SK-N-SH (cell line): ENCODE results near the gene CCL28. TPM values are rescaled to one million over a fixed set of nuclear protein-coding genes. Genes with fewer than 3 reads are reported as not detected.

Experiments
- CTCF ChIA-PET: fragments of 300-600, 350-600 bp; formaldehyde crosslinking; extraction: SDS; loops from one replicate; lab custom pipeline; 2021; lab: Yijun Ruan, JAX
- POLR2A ChIA-PET: fragments of 350-600 bp; sonication (Branson Sonifier 250); formaldehyde crosslinking; extraction: SDS; loops from one replicate; lab custom pipeline; 2020; ENCODE audit warnings: antibody characterized with exemption, inconsistent platforms; lab: Yijun Ruan, JAX
- DNase-seq: peaks from one replicate; pipeline ENCODE4 v3.0.0; 2012
- H2AFZ ChIP-seq: fragments of 200-600 bp; sonication (generic); 2 replicates; pipeline ENCODE4 v1.8.1; 2016; ENCODE audit warnings: antibody characterized with exemption, mild to moderate bottlenecking, low read depth
- H3F3A ChIP-seq: fragments of 200-600 bp; sonication (generic); replicated peaks from 2 replicates; pipeline ENCODE3; 2016; ENCODE audit warnings: antibody characterized with exemption, mild to moderate bottlenecking; ENCODE audit not compliant: insufficient read depth
- H3K27ac ChIP-seq, 2 experiments: fragments of 200-500 bp in 1 of 2; fragments of 200-600 bp in 1 of 2; sonication (Bioruptor generic) in 1 of 2; sonication (generic), shearing (Covaris generic) in 1 of 2; 2 replicates each; pipeline versions ENCODE4 v1.5.1 to v1.6.1; 2014 to 2016; ENCODE audit warnings: low read depth in 2 of 2, inconsistent platforms in 1 of 2, low read length in 1 of 2, mild to moderate bottlenecking in 1 of 2, mixed read lengths in 1 of 2
- H3K27me3 ChIP-seq: fragments of 200-600 bp; sonication (generic), shearing (Covaris generic); 2 replicates; pipeline ENCODE4 v1.6.1; 2016; ENCODE audit warnings: mixed run types; ENCODE audit not compliant: insufficient read depth
- H3K36me3 ChIP-seq, 2 experiments: fragments of 200-500 bp in 1 of 2; fragments of 200-600 bp in 1 of 2; sonication (Bioruptor generic) in 1 of 2; sonication (generic) in 1 of 2; replicated peaks in 1 of 2; 2 replicates each; pipeline versions ENCODE3 to v1.5.1; 2014 to 2016; ENCODE audit warnings: low read length in 1 of 2, mild to moderate bottlenecking in 1 of 2; ENCODE audit not compliant: insufficient read depth in 2 of 2, control insufficient read depth in 1 of 2
- H3K4me1 ChIP-seq, 2 experiments: fragments of 200-500 bp in 1 of 2; fragments of 200-600 bp in 1 of 2; sonication (Bioruptor generic) in 1 of 2; sonication (generic), shearing (Covaris generic) in 1 of 2; 2 replicates each; pipeline versions ENCODE4 v1.5.1 to v1.6.1; 2014 to 2016; ENCODE audit warnings: low read depth in 1 of 2, low read length in 1 of 2, mixed run types in 1 of 2; ENCODE audit not compliant: insufficient read depth in 2 of 2, control insufficient read depth in 1 of 2
- H3K4me2 ChIP-seq: fragments of 200-600 bp; sonication (generic), shearing (Covaris generic); 2 replicates; pipeline ENCODE4 v1.6.1; 2017; ENCODE audit warnings: mixed run types
- H3K4me3 ChIP-seq, 2 experiments: fragments of 200-500 bp in 1 of 2; fragments of 200-600 bp in 1 of 2; sonication (Bioruptor generic) in 1 of 2; sonication (generic), shearing (Covaris generic) in 1 of 2; 2 replicates each; pipeline versions ENCODE4 v1.5.1 to v1.8.1; 2014 to 2016; ENCODE audit warnings: low read depth in 2 of 2, inconsistent platforms in 1 of 2, low read length in 1 of 2, mild to moderate bottlenecking in 1 of 2, mixed read lengths in 1 of 2, moderate library complexity in 1 of 2
- H3K79me2 ChIP-seq: fragments of 200-600 bp; sonication (generic); 2 replicates; pipeline ENCODE4 v1.8.1; 2017; ENCODE audit warnings: mild to moderate bottlenecking; ENCODE audit not compliant: insufficient read depth
- H3K9ac ChIP-seq: fragments of 200-600 bp; sonication (generic); 2 replicates; pipeline ENCODE4 v1.6.1; 2017; ENCODE audit warnings: mixed run types
- H3K9me2 ChIP-seq: fragments of 200-600 bp; sonication (generic); 2 replicates; pipeline ENCODE4 v1.6.1; 2017; ENCODE audit warnings: mixed run types
- H3K9me3 ChIP-seq: fragments of 200-600 bp; sonication (generic); 2 replicates; pipeline ENCODE4 v1.6.1; 2017; ENCODE audit warnings: mixed run types, mild to moderate bottlenecking, moderate library complexity
- H4K20me1 ChIP-seq: fragments of 200-600 bp; sonication (generic); 2 replicates; pipeline ENCODE4 v1.6.1; 2017; ENCODE audit warnings: mild to moderate bottlenecking, mixed run types; ENCODE audit not compliant: insufficient read depth
- CHD2 ChIP-seq: fragments of 150-350 bp; IDR thresholded peaks from 2 replicates; pipeline ENCODE4 v1.6.1; 2018; ENCODE audit warnings: low read length; ENCODE audit not compliant: partially characterized antibody
- ELF1 ChIP-seq: IDR thresholded peaks from 2 replicates; pipeline ENCODE4 v1.4.0; 2012
- FOSL2 ChIP-seq: IDR thresholded peaks from 2 replicates; pipeline ENCODE4 v1.4.0; 2012; ENCODE audit warnings: low read depth, mild to moderate bottlenecking, moderate library complexity, borderline replicate concordance
- FOXM1 ChIP-seq: IDR thresholded peaks from 2 replicates; pipeline ENCODE4 v1.4.0; 2012; ENCODE audit warnings: low read depth, mild to moderate bottlenecking
- JUND ChIP-seq: IDR thresholded peaks from 2 replicates; pipeline ENCODE4 v1.4.0; 2012
- MEF2A ChIP-seq: IDR thresholded peaks from 2 replicates; pipeline ENCODE4 v1.4.0; 2012; ENCODE audit warnings: low read depth, borderline replicate concordance
- MXI1 ChIP-seq: IDR thresholded peaks from 2 replicates; pipeline ENCODE4 v1.6.1; 2012; ENCODE audit warnings: mild to moderate bottlenecking, low read depth, low read length, improper control_type of control experiment
- POLR2AphosphoS5 ChIP-seq: IDR thresholded peaks from 2 replicates; pipeline ENCODE4 v1.6.1; 2012; ENCODE audit warnings: low read depth, low read length
- RCOR1 ChIP-seq: fragments of 150-350 bp; IDR thresholded peaks from 2 replicates; pipeline ENCODE4 v1.6.1; 2017; ENCODE audit warnings: antibody characterized with exemption, low read length
- SIN3A ChIP-seq: IDR thresholded peaks from 2 replicates; pipeline ENCODE4 v1.6.1; 2012; ENCODE audit warnings: low read depth, mild to moderate bottlenecking, low read length, moderate library complexity, borderline replicate concordance
- SMC3 ChIP-seq: IDR thresholded peaks from 2 replicates; pipeline ENCODE4 v1.6.1; 2012; ENCODE audit warnings: low read depth, low read length, improper control_type of control experiment
- TAF1 ChIP-seq: IDR thresholded peaks from 2 replicates; pipeline ENCODE4 v1.6.1; 2012; ENCODE audit warnings: low read depth, mild to moderate bottlenecking, low read length, moderate library complexity, borderline replicate concordance
- TCF12 ChIP-seq: IDR thresholded peaks from 2 replicates; pipeline ENCODE4 v1.4.0; 2012
- YY1 ChIP-seq: IDR thresholded peaks from 2 replicates; pipeline ENCODE4 v1.4.0; 2012; ENCODE audit warnings: low read depth, mild to moderate bottlenecking
- WGBS: methylation state at CpG from one replicate; pipeline ENCODE4 v1.1.6; 2017; ENCODE audit warnings: low lambda C conversion rate; 5-methylcytosine and 5-hydroxymethylcytosine counted together
- polyA plus RNA-seq, 3 experiments: library from polyadenylated mRNA; depleted of rRNA; stranded (reverse); fragments of >200 nt; gene quantifications; 2 replicates each; pipeline ENCODE4 v1.2.3, GENCODE V29; 2012
- TF ChIP-seq, protein P1 (sequence below): IDR thresholded peaks from 2 replicates; pipeline ENCODE4 v1.4.0; 2012; ENCODE audit warnings: low read depth
- TF ChIP-seq, protein P2 (sequence below): fragments of 150-350 bp; IDR thresholded peaks from 2 replicates; pipeline ENCODE4 v1.6.1; 2017; ENCODE audit warnings: antibody characterized with exemption, low read length, low read depth, borderline replicate concordance
- TF ChIP-seq, protein P3 (sequence below): IDR thresholded peaks from 2 replicates; pipeline ENCODE4 v1.6.1; 2012; ENCODE audit warnings: mild to moderate bottlenecking, low read depth, low read length, moderate library complexity
- TF ChIP-seq, protein P4 (sequence below): fragments of 200-600 bp; sonication (generic); IDR thresholded peaks from 2 replicates; pipeline ENCODE4 v1.6.1; 2017; ENCODE audit warnings: antibody characterized with exemption, mild to moderate bottlenecking, moderate library complexity

The CCL28 gene
- polyA plus RNA-seq, 1 of the 3 experiments (the other 2 are of a cell fraction): not detected

DNA sequence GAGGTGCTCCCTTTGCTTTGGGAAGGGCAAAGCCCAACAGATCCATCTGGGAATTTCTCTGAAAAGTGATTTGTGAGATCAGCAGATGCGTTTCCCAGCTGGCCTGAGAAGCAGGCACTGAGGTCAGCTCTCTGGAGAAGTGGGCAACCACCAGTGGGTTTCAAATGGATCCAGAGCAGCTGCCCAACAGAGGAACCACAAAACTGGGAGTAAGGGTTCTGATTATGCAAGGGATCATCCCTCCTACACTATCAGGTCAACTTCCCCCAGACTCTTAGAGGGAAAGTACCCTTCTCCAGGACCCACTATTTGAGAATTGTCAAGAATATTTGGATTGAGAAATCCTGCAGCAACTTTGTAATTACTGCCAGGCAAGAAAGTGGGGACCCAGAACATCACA is 21.7 kb downstream of the CCL28 start:
- no peak for DNase-seq
- H3K9me3 ChIP-seq: no peaks in the 10 kb centered on the region
- H3K4me3 ChIP-seq: no peak overlapping the region
- H3K9ac ChIP-seq: no peak overlapping the region
- H3K9me2 ChIP-seq: no peaks in the 10 kb centered on the region
- CTCF ChIA-PET: interaction anchor here (0.6 to 3.4 kb wide), 50 partner anchors 8 to 496 kb away, joined by 3 to 34 read pairs (median 4); partner anchors contain the start of genes HMGCS1 and ZNF131
- no peak overlapping the region for H3K4me2 ChIP-seq
- H3F3A ChIP-seq: no peaks in the 10 kb centered on the region
- H4K20me1 ChIP-seq: no peaks in the 10 kb centered on the region
- H3K4me1 ChIP-seq: no peaks in the 10 kb centered on the region
- TF ChIP-seq POLR2AphosphoS5: no peak
- TF ChIP-seq RCOR1: no peak
- TF ChIP-seq TCF12: no peak
- no peak for TF ChIP-seq TAF1
- TF ChIP-seq JUND: no peak
- TF ChIP-seq, protein P1, sequence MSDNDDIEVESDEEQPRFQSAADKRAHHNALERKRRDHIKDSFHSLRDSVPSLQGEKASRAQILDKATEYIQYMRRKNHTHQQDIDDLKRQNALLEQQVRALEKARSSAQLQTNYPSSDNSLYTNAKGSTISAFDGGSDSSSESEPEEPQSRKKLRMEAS: no peak
- TF ChIP-seq, protein P2, sequence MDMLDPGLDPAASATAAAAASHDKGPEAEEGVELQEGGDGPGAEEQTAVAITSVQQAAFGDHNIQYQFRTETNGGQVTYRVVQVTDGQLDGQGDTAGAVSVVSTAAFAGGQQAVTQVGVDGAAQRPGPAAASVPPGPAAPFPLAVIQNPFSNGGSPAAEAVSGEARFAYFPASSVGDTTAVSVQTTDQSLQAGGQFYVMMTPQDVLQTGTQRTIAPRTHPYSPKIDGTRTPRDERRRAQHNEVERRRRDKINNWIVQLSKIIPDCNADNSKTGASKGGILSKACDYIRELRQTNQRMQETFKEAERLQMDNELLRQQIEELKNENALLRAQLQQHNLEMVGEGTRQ: no peak
- no peak for TF ChIP-seq MEF2A
- TF ChIP-seq YY1: no peak
- no peak for TF ChIP-seq MXI1
- TF ChIP-seq SMC3: no peak
- no peak for TF ChIP-seq FOXM1
- TF ChIP-seq, protein P3, sequence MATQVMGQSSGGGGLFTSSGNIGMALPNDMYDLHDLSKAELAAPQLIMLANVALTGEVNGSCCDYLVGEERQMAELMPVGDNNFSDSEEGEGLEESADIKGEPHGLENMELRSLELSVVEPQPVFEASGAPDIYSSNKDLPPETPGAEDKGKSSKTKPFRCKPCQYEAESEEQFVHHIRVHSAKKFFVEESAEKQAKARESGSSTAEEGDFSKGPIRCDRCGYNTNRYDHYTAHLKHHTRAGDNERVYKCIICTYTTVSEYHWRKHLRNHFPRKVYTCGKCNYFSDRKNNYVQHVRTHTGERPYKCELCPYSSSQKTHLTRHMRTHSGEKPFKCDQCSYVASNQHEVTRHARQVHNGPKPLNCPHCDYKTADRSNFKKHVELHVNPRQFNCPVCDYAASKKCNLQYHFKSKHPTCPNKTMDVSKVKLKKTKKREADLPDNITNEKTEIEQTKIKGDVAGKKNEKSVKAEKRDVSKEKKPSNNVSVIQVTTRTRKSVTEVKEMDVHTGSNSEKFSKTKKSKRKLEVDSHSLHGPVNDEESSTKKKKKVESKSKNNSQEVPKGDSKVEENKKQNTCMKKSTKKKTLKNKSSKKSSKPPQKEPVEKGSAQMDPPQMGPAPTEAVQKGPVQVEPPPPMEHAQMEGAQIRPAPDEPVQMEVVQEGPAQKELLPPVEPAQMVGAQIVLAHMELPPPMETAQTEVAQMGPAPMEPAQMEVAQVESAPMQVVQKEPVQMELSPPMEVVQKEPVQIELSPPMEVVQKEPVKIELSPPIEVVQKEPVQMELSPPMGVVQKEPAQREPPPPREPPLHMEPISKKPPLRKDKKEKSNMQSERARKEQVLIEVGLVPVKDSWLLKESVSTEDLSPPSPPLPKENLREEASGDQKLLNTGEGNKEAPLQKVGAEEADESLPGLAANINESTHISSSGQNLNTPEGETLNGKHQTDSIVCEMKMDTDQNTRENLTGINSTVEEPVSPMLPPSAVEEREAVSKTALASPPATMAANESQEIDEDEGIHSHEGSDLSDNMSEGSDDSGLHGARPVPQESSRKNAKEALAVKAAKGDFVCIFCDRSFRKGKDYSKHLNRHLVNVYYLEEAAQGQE: no peak
- no peak for TF ChIP-seq SIN3A
- TF ChIP-seq, protein P4, sequence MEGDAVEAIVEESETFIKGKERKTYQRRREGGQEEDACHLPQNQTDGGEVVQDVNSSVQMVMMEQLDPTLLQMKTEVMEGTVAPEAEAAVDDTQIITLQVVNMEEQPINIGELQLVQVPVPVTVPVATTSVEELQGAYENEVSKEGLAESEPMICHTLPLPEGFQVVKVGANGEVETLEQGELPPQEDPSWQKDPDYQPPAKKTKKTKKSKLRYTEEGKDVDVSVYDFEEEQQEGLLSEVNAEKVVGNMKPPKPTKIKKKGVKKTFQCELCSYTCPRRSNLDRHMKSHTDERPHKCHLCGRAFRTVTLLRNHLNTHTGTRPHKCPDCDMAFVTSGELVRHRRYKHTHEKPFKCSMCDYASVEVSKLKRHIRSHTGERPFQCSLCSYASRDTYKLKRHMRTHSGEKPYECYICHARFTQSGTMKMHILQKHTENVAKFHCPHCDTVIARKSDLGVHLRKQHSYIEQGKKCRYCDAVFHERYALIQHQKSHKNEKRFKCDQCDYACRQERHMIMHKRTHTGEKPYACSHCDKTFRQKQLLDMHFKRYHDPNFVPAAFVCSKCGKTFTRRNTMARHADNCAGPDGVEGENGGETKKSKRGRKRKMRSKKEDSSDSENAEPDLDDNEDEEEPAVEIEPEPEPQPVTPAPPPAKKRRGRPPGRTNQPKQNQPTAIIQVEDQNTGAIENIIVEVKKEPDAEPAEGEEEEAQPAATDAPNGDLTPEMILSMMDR: no peak
- no peak for TF ChIP-seq FOSL2
- no peak for TF ChIP-seq ELF1
- no peak for TF ChIP-seq CHD2
- TF ChIP-seq, all 33 proteins: peak for 0
- WGBS: no CpG with 5 or more reads among the region's 1 CpG
- Histone ChIP-seq H2AFZ (no peak overlapping the region), H3K27me3 (peaks cover 13% of the 10 kb centered on the region), H3K27ac (no peak overlapping the region), H3K36me3 (no peaks in the 10 kb centered on the region), H3K79me2 (no peaks in the 10 kb centered on the region)
- POLR2A ChIA-PET: no interaction called here
